HL-60 (cell line): ENCODE measurements around the gene CRYM.
A peak's percentile ranks its signal among the peaks of the same experiment; 100 is the strongest.
"Not testable (repeated sequence)": the region's sequence is repeated elsewhere in the genome, so short reads cannot be mapped to it uniquely, and the experiment has no call there.

Source experiments
- DNase-seq, 2 experiments: peaks; one replicate each; pipeline ENCODE4 v3.0.0-alpha.2; 2010 to 2020; ENCODE audit warnings: low read depth in 1 of 2, low spot score in 1 of 2
- H3K27ac ChIP-seq: fragments of 250-450 bp; sonication (Bioruptor Pico); replicated peaks from 2 replicates; pipeline ENCODE4 v1.5.1; 2020; ENCODE audit warnings: mild to moderate bottlenecking, moderate library complexity
- H3K27me3 ChIP-seq: fragments of 250-450 bp; sonication (Bioruptor Pico); 2 replicates; pipeline ENCODE4 v1.5.1; 2021; ENCODE audit warnings: mild to moderate bottlenecking, moderate library complexity; ENCODE audit not compliant: insufficient read depth, poor library complexity, severe bottlenecking
- H3K4me3 ChIP-seq: replicated peaks from 2 replicates; pipeline ENCODE4 v1.5.1; 2011; ENCODE audit warnings: mild to moderate bottlenecking, control low read depth, low read length; ENCODE audit not compliant: insufficient read depth
- CTCF ChIP-seq: IDR thresholded peaks from one replicate; pipeline ENCODE4 v1.5.1; 2011; ENCODE audit warnings: low read length, control low read depth, inconsistent platforms; ENCODE audit not compliant: insufficient read depth
- GABPA ChIP-seq: IDR thresholded peaks from 2 replicates; pipeline ENCODE4 v1.6.1; 2012; ENCODE audit warnings: low read depth
- POLR2AphosphoS5 ChIP-seq: IDR thresholded peaks from 2 replicates; pipeline ENCODE4 v1.6.1; 2012; ENCODE audit warnings: low read depth
- REST ChIP-seq: IDR thresholded peaks from 2 replicates; pipeline ENCODE4 v1.6.1; 2012; ENCODE audit warnings: low read depth; ENCODE audit not compliant: insufficient replicate concordance
- SPI1 ChIP-seq: IDR thresholded peaks from 2 replicates; pipeline ENCODE4 v1.6.1; 2012; ENCODE audit warnings: low read depth, mild to moderate bottlenecking, borderline replicate concordance

The CRYM gene

GRCh38 chr16:21301168-21301894 lies 23.2 kb upstream of the CRYM start:
- peak; percentile 36 for TF ChIP-seq REST
- no peak for TF ChIP-seq SPI1
- peak; percentile 62; the same call in 1 of the 2 replicates for TF ChIP-seq POLR2AphosphoS5
- H3K27ac ChIP-seq = peak overlapping the region; percentile 85
- no peaks in the 10 kb centered on the region for H3K27me3 ChIP-seq
- DNase-seq = peak; percentile 89 to 92
- peak overlapping the region; percentile 78 for H3K4me3 ChIP-seq

- TF ChIP-seq SPI1 (peak; percentile 57; the same call in 1 of the 2 replicates), GABPA (no peak), REST (no peak), CTCF (peak; percentile 26), POLR2AphosphoS5 (peak; percentile 66)
- peaks cover 1% of the 10 kb centered on the region for H3K27me3 ChIP-seq
- H3K27ac ChIP-seq = peak overlapping the region; percentile 85
- DNase-seq = peak; percentile 96 to 99
- H3K4me3 ChIP-seq = peak overlapping the region; percentile 78
These were observed 22.4 kb upstream of the CRYM start for GRCh38 chr16:21300309-21301167.

GRCh38 chr16:21289789-21290188 lies 11.7 kb upstream of the CRYM start:
- H3K27me3 ChIP-seq, H3K27ac ChIP-seq, DNase-seq, H3K4me3 ChIP-seq: not testable (repeated sequence)

GRCh38 chr16:21285314-21285713 lies 7.2 kb upstream of the CRYM start:
- TF ChIP-seq REST = no peak
- TF ChIP-seq GABPA = no peak
- no peak for TF ChIP-seq SPI1
- no peak for DNase-seq
- Histone ChIP-seq H3K27me3 (peaks cover 26% of the 10 kb centered on the region), H3K27ac (no peak overlapping the region), H3K4me3 (no peak overlapping the region)
